C4-2B (cell line): Measurements from ENCODE around the gene TLN1.

Source experiments
- H3K27ac ChIP-seq: fragments of 450-650 bp; 2 replicates; pipeline ENCODE4 v1.5.1; 2017
- ZFX ChIP-seq: fragments of 450-650 bp; IDR thresholded peaks from 2 replicates; pipeline ENCODE4 v1.6.1; 2017
- TF ChIP-seq, protein P1 (sequence below): fragments of 450-650 bp; conservative IDR thresholded peaks from 2 replicates; pipeline ENCODE4 v1.5.1; 2017; ENCODE audit warnings: mild to moderate bottlenecking

The TLN1 gene

DNA sequence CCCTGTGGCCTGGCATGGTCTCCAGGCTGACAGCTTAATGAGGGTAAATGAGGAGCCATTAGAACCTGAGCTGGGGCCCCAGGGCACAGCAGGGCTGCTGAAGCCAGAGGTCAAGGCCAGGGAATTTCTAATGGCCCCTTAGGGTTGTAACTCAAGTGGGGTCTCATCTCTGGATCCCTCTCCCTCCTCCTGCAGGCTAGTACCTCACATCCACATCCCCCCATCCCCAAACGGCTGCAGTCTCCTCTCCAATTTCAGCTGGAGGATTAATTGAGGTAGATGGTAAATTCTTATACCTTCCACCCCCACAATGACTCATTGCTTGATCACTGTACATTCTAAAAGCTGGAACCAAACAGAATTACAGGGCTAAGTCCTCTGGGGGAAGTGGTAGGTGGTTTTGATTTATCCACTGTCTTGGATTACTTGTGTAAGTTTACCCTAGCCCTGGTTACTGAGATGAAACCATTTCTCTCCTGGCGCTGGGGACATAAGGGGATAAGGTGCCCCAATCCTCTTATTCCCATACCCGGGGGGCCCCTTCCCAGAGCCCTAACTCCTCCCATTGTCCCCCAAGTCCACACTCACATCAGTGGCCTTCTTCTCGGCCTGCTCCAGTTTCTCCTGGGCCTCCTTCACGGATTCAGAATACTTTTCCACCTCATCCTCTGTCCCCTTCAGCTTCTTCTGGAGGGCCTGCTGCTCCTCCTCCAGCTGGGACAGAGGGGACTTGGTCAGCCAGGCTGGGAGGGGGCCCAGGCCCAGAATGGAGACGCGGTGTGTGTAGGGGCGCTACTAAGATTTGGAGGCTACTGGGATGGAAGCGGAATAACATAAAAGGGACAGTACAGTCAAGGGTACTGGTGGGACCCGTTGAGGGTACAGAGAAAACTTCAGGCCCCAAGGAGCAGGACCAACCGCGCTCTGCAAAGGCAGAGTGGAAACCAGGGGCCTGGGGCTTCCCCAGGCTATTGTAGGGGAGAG is 43.1 kb downstream of the TLN1 start:
- TF ChIP-seq, protein P1, sequence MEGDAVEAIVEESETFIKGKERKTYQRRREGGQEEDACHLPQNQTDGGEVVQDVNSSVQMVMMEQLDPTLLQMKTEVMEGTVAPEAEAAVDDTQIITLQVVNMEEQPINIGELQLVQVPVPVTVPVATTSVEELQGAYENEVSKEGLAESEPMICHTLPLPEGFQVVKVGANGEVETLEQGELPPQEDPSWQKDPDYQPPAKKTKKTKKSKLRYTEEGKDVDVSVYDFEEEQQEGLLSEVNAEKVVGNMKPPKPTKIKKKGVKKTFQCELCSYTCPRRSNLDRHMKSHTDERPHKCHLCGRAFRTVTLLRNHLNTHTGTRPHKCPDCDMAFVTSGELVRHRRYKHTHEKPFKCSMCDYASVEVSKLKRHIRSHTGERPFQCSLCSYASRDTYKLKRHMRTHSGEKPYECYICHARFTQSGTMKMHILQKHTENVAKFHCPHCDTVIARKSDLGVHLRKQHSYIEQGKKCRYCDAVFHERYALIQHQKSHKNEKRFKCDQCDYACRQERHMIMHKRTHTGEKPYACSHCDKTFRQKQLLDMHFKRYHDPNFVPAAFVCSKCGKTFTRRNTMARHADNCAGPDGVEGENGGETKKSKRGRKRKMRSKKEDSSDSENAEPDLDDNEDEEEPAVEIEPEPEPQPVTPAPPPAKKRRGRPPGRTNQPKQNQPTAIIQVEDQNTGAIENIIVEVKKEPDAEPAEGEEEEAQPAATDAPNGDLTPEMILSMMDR: no peak
- TF ChIP-seq ZFX: no peak

DNA sequence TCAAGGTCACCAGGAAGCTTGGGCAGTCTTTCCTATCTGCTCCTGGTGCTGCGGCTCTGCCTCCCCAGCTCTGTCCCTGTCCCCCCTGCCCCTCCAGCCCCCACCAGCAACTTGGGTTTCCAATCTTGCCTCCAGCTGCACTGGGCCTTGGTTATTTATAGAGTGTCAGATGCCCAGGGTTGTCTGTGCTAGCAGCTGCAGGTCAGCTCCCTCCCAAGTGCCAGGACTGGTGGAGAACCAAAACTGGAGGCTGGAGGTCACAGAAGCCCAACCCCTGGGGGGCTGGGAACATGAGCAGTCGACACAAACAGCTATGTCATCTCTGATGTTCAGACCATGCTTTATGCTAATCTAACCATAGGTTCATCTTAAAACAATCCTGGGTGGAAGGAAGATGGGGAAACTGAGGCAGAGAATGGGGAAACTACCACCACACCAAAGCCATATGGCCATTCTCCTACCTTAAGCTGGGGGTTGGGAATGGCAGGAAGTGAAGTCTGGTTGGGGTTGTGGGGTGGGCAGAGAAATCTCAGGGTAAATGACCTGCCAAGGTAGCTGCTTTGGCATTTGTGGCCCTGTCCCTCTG is 43.9 kb downstream of the TLN1 start:
- no peak overlapping the region for H3K27ac ChIP-seq

More for the DNA sequence above, 43.1 kb downstream of the TLN1 start:
- H3K27ac ChIP-seq: no peak overlapping the region

DNA sequence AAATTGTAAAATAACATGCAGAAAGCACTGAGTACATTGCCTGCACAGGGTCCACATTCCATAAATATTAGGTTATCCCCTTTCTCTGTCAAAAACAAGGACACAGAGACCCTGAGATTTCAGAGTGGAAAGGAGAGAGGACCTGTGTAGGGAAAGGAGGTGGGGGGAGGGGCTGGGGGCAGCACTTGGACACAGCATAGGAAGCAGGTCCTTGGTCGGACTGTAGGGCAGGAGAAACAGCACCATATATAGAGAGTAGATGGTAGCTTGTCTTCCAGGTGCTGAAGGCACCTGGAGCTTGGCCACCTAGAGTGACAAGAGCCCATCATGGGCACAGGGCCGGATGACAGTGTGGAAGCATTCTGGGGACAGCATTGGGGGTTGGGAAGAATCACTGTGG is 44.7 kb downstream of the TLN1 start:
- no peak overlapping the region for H3K27ac ChIP-seq
- TF ChIP-seq, protein P1: no peak
- no peak for TF ChIP-seq ZFX

More for the DNA sequence above, 43.9 kb downstream of the TLN1 start:
- TF ChIP-seq ZFX: no peak
- TF ChIP-seq, protein P1: no peak

DNA sequence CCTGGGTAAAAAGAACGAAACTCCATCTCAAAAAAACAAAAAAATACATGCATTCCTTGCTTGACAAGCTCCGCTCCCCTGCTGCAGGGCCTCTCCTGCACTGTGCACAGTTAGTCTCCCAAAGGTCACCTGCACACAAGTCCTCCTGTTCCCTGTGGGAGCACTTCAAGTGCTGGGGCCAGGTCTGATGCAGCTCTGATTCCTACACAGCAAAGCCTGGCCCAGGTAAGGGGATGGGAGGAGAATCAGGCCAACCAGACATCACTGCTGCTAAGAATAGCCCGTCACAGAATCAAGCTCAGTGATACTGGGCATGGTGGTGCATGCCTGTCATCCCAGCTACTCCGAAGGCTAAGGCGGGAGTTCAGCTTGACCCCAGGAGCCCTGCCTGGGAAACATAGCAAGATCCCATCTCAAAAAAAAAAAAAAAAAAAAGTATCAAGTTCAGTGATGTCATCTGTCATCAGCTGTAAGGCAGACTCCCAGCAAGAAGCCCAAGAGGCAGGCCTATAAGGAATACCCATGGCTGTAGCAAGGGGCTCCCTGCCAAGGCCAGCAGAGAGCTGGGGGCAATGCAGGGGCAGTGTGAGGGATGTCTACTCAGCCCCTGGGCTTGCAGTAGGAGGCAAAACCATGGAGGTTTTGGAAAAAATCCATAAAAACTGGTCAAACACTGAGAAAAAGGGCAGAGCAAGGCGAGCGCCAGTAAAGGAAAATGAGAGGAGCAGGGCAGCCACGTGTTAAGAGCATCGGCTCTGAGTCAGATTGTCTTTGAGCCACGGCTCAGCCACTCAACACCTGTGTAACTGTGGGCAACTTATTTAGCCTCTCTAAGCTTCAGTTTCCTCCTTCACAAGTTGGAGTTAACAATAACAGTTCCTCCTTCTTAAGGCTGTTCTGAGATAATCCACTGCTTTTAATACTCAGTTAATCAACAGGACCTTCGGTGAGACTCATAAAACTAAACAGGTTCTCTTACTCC is 45.5 kb downstream of the TLN1 start:
- no peak for TF ChIP-seq ZFX
- TF ChIP-seq, protein P1: no peak
- H3K27ac ChIP-seq: no peak overlapping the region

DNA sequence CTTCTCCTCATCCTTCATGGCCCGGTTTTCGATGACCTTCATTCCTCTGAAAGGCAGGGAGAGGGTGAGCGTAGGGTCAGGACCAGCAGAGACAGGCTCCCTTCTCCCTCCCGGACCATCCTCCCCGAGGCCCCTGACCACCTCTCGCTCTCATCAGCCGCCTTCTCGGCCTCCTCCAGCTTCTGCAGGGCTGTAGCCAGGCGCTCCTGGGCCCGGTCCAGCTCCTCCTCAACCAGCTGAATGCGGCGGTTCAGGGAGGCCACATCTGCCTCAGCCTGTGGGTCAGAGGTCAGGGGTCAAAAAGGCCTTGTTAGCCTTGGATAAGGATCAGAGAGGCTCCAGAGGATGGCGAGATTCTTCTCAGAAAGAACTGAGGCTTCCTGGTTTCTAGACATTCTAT is 46.5 kb downstream of the TLN1 start:
- no peak overlapping the region for H3K27ac ChIP-seq
- no peak for TF ChIP-seq ZFX
- TF ChIP-seq, protein P1: no peak

DNA sequence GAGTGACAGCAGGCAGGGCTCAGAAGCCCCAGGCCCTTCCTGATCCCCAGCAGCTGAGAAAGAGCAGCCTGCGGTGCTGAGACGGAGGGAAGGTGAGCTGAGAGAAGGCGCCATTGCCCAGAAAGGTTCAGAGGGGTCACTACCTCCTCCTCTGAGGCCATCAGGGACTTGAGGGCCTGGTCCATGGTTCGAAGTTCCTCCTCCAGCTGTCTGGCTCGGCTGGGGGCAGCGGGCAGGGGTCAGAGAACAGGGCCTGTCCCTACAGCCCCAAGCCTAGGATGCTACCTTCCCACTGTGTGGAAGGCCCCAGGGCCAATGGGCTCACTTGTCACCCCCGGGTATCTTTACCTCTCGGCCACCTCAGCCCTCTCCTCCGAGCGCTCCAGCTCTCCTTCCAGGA is 47.1 kb downstream of the TLN1 start:
- H3K27ac ChIP-seq: no peak overlapping the region
- TF ChIP-seq ZFX: no peak
- TF ChIP-seq, protein P1: no peak
